GM23248 (cell line): Measurements from ENCODE around the gene EXOC7.

Experiments
- EZH2 ChIP-seq: fragments of 200-600 bp; sonication (generic); IDR thresholded peaks from 2 replicates; pipeline ENCODE4 v1.6.1; 2018; ENCODE audit warnings: antibody characterized with exemption, mild to moderate bottlenecking; ENCODE audit not compliant: insufficient read depth, poor library complexity, severe bottlenecking
- EZH2phosphoT487 ChIP-seq: fragments of 200-600 bp; sonication (generic); IDR thresholded peaks from 2 replicates; pipeline ENCODE4 v1.6.1; 2018; ENCODE audit warnings: antibody characterized with exemption, moderate library complexity, mild to moderate bottlenecking, low read depth; ENCODE audit not compliant: insufficient read depth

DNA sequence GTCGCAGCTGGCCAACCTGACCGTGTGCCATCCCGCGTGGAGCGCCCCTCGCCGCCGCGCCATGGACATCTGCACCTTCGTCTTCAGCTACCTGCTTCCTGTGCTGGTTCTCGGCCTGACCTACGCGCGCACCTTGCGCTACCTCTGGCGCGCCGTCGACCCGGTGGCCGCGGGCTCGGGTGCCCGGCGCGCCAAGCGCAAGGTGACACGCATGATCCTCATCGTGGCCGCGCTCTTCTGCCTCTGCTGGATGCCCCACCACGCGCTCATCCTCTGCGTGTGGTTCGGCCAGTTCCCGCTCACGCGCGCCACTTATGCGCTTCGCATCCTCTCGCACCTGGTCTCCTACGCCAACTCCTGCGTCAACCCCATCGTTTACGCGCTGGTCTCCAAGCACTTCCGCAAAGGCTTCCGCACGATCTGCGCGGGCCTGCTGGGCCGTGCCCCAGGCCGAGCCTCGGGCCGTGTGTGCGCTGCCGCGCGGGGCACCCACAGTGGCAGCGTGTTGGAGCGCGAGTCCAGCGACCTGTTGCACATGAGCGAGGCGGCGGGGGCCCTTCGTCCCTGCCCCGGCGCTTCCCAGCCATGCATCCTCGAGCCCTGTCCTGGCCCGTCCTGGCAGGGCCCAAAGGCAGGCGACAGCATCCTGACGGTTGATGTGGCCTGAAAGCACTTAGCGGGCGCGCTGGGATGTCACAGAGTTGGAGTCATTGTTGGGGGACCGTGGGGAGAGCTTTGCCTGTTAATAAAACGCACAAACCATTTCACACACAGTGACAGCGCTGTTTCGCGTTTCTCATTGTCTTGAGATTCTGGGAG, 26.6 kb downstream of the EXOC7 start:
- TF ChIP-seq EZH2, result no peak
- TF ChIP-seq EZH2phosphoT487, result 0 out of 2 replicates have a peak, but pooled peaks have one; percentile 52
